BLaER1 treated with 17β-estradiol and CSF1 and Interleukin-3, amounts not matched to agents 10 nM and 100 nM (cell line): ENCODE data around the gene IRF9.
A peak's percentile ranks its signal among the peaks of the same experiment; 100 is the strongest.

ENCODE experiments used
- H3K27ac ChIP-seq, 11 experiments: shearing (Covaris generic); formaldehyde crosslinking; 2 replicates each; pipeline ENCODE4 v1.8.1; 2022
- H3K27me3 ChIP-seq, 11 experiments: shearing (Covaris generic); formaldehyde crosslinking; 2 replicates each; pipeline ENCODE4 v1.8.1; 2022
- H3K36me3 ChIP-seq, 11 experiments: shearing (Covaris generic); formaldehyde crosslinking; 2 replicates each; pipeline ENCODE4 v1.8.1; 2022
- H3K4me1 ChIP-seq, 10 experiments: shearing (Covaris generic); formaldehyde crosslinking; 2 replicates each; pipeline ENCODE4 v1.8.1; 2022
- H3K4me2 ChIP-seq, 11 experiments: shearing (Covaris generic); formaldehyde crosslinking; 2 replicates each; pipeline ENCODE4 v1.8.1; 2022
- H3K4me3 ChIP-seq, 10 experiments: shearing (Covaris generic); formaldehyde crosslinking; 2 replicates each; pipeline ENCODE4 v1.8.1; 2022
- H3K9ac ChIP-seq, 11 experiments: shearing (Covaris generic); formaldehyde crosslinking; 2 replicates each; pipeline ENCODE4 v1.8.1; 2022
- H3K9me3 ChIP-seq, 11 experiments: shearing (Covaris generic); formaldehyde crosslinking; replicated peaks in 1 of 11; 2 replicates each; pipeline ENCODE4 v1.8.1; 2022
- H4K20me1 ChIP-seq, 11 experiments: shearing (Covaris generic); formaldehyde crosslinking; 2 replicates each; pipeline ENCODE4 v1.8.1; 2022
- Cebpa-rat ChIP-seq, 11 experiments: shearing (Covaris generic); IDR thresholded peaks; 2 replicates each; pipeline ENCODE4 v1.8.1; 2022

The IRF9 gene

DNA sequence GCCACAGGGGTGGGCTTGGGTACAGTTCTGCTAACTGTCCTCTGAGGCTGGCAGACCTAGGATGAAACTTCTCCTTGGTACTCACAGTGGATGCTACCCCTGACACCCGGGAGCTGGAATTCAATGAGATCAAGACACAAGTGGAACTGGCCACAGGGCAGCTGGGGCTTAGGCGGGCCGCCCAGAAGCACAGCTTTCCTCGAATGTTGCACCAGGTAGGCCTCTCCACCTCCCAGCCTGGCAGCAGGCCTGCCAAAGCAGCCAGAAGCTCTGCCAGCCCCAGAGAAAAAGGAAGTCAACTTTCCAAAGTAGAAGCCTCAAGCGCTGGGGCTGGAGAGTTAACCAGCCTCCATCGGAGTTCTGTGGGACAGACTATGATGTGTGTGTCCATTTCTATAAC, 43.9 kb upstream of the IRF9 start:
- no peak overlapping the region for H3K27ac ChIP-seq
- H3K4me3 ChIP-seq, result no peak overlapping the region
- H3K4me1 ChIP-seq, result peaks cover 14 to 27% (median 24%) of the 10 kb centered on the region in 10 experiments
- no peak for TF ChIP-seq Cebpa-rat (IDR thresholded peaks at IDR 0.05)
- H3K4me2 ChIP-seq, result peak overlapping the region in 7 of 11 experiments; percentile 6 to 99 (median 97); a peak in 7 of 22 replicates
- H3K27me3 ChIP-seq, result no peaks in the 10 kb centered on the region
- no peaks in the 10 kb centered on the region for H3K9me3 ChIP-seq
- peak overlapping the region in 3 of 11 experiments; percentile 20 to 96 (median 85); a peak in 2 of 22 replicates for H3K9ac ChIP-seq
- peaks cover 54 to 61% (median 56%) of the 10 kb centered on the region in 11 experiments for H3K36me3 ChIP-seq
- H4K20me1 ChIP-seq, result peaks cover 0 to 8% (median 0%) of the 10 kb centered on the region in 11 experiments; a peak in 3 of 22 replicates

DNA sequence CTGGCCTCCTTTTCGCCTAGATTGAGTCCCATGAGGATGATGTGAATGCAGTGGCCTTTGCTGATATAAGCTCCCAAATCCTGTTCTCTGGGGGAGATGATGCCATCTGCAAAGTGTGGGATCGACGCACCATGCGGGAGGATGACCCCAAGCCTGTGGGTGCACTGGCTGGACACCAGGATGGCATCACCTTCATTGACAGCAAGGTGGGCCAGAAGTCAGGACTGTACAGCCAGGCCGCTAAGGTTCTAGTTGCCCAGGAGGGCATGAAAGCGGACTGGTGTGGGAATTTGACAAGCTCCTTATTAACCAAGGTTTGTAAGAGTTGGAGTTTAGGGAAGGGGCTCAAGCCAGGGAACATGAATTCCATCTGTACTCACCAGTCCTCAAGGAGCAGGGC, 41.4 kb upstream of the IRF9 start:
- no peak overlapping the region for H3K9ac ChIP-seq
- no peak overlapping the region for H3K4me3 ChIP-seq
- H3K4me2 ChIP-seq, result no peak overlapping the region
- TF ChIP-seq Cebpa-rat (IDR thresholded peaks at IDR 0.05), result no peak
- H3K27me3 ChIP-seq, result no peaks in the 10 kb centered on the region
- H3K36me3 ChIP-seq, result peaks cover 76 to 86% (median 81%) of the 10 kb centered on the region in 11 experiments
- H4K20me1 ChIP-seq, result peaks cover 0 to 8% (median 0%) of the 10 kb centered on the region in 11 experiments; a peak in 3 of 22 replicates
- no peak overlapping the region for H3K27ac ChIP-seq
- no peaks in the 10 kb centered on the region for H3K9me3 ChIP-seq
- peaks cover 14 to 22% (median 20%) of the 10 kb centered on the region in 10 experiments for H3K4me1 ChIP-seq

DNA sequence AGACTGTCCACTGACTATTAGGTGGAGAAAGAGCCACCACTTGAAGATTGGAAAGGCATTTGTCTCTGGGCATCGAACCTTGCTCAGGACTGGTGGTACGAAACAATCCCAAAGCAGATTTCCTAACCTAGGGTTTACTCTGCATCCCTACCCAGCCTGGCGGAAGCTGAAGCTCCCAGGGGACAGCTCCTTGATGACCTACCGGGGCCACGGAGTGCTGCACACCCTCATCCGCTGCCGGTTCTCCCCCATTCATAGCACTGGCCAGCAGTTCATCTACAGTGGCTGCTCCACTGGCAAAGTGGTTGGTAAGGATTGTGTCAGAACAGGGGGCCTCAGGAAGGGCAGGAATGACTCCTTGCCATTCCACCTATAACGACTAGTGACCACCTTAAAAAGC, 39.9 kb upstream of the IRF9 start:
- peaks cover 0 to 6% (median 0%) of the 10 kb centered on the region in 11 experiments; a peak in 3 of 22 replicates for H4K20me1 ChIP-seq
- no peak overlapping the region; a peak in 1 of 22 replicates for H3K9ac ChIP-seq
- peaks cover 76 to 89% (median 83%) of the 10 kb centered on the region in 11 experiments for H3K36me3 ChIP-seq
- no peak for TF ChIP-seq Cebpa-rat (IDR thresholded peaks at IDR 0.05)
- peaks cover 10 to 19% (median 16%) of the 10 kb centered on the region in 10 experiments for H3K4me1 ChIP-seq
- H3K4me2 ChIP-seq, result no peak overlapping the region
- H3K9me3 ChIP-seq, result no peaks in the 10 kb centered on the region
- H3K4me3 ChIP-seq, result no peak overlapping the region
- no peak overlapping the region for H3K27ac ChIP-seq
- no peaks in the 10 kb centered on the region for H3K27me3 ChIP-seq

DNA sequence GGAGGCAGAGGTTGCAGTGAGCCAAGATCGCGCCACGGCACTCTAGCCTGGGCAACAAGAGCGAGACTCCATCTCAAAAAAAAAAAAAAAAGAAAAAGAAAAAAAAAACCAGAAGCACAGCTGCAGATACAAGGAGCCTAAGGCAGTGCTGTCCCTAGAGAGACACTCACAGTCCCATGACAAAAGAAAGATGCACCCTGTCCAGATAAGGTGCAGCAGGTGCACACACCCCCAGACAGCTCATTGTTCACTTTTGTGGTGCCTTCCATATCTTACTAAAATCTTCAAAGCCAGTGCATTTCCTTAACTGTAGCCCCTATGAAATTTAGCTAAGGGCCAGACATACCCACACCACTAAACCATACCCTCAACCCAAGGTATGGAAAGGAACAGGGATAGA, 38.6 kb upstream of the IRF9 start:
- Histone ChIP-seq H3K9me3 (no peaks in the 10 kb centered on the region), H3K27ac (no peak overlapping the region), H3K4me1 (peaks cover 2 to 19% (median 13%) of the 10 kb centered on the region in 10 experiments; a peak in 17 of 20 replicates), H3K9ac (no peak overlapping the region), H3K27me3 (no peaks in the 10 kb centered on the region), H3K4me2 (no peak overlapping the region), H3K4me3 (no peak overlapping the region), H3K36me3 (peaks cover 65 to 78% (median 75%) of the 10 kb centered on the region in 11 experiments), H4K20me1 (no peaks in the 10 kb centered on the region; a peak in 1 of 22 replicates)
- TF ChIP-seq Cebpa-rat (IDR thresholded peaks at IDR 0.05), result no peak

DNA sequence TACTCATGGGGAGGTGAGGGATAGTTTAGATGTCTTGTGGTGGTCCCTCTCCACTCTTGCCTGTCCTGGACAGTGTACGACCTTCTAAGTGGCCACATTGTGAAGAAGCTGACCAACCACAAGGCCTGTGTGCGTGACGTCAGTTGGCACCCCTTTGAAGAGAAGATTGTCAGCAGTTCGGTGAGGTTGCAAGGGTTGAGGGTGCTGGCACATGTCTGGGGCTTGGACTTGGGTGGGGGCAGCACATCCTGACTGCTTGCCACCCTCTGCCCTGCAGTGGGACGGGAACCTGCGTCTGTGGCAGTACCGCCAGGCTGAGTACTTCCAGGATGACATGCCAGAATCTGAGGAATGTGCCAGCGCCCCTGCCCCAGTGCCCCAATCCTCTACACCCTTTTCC, 38.2 kb upstream of the IRF9 start:
- no peak for TF ChIP-seq Cebpa-rat (IDR thresholded peaks at IDR 0.05)
- Histone ChIP-seq H3K4me1 (peaks cover 0 to 24% (median 18%) of the 10 kb centered on the region in 10 experiments; a peak in 14 of 20 replicates), H3K27me3 (no peaks in the 10 kb centered on the region), H3K9me3 (no peaks in the 10 kb centered on the region), H3K9ac (no peak overlapping the region), H4K20me1 (no peaks in the 10 kb centered on the region), H3K4me3 (no peak overlapping the region), H3K27ac (no peak overlapping the region), H3K36me3 (peaks cover 60 to 73% (median 70%) of the 10 kb centered on the region in 11 experiments), H3K4me2 (no peak overlapping the region)

DNA sequence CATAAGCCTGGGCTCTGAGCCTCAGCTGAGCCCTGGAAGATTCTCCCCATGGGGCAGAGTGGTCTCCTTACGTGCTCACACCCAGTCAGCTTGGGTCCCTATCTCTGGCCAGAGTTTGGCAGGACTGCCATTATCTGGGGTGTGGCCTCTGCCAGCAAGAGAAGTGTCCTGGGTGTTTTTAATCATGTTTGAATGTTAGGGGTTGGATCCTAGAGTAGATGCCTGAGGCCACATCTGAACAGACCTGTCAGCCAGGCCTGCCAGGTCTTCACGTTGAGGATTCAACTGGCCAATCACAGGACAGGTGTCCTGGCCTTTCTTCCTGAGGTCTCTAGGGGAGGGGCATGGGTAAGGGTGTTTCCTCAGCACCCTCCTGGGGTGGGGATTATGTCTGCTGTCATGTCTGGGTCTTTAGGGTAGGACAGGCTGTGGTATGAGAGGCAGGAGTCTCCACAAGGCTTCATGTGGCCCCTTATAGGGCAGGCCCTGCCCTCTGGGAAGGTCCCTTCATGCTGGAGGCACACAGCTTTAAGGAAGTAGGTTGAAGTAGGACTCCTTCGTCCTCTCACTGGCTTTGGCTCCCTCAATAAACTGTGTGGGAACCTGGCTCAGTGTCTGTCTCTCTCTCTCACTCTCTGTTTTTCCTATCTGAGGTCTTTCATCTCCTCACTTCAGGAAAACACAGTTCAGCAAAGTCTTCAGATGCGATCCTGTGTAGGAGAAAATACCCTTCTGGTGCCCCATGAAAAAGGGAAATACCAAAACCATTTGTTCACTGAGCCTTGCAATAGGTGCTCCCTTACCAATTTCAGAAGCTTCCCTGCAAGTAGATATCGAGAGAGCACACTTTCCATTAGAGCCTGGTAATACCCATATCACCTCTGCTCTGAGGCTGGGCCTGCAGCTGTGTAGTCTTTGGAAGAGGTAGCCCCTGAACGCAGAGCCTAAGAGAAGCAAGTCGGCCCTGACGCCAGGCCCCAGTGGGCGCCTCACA, 37.3 kb upstream of the IRF9 start:
- H4K20me1 ChIP-seq, result no peaks in the 10 kb centered on the region
- no peak for TF ChIP-seq Cebpa-rat (IDR thresholded peaks at IDR 0.05)
- H3K9me3 ChIP-seq, result no peaks in the 10 kb centered on the region
- peaks cover 52 to 65% (median 62%) of the 10 kb centered on the region in 11 experiments for H3K36me3 ChIP-seq
- no peak overlapping the region; a peak in 1 of 22 replicates for H3K9ac ChIP-seq
- no peaks in the 10 kb centered on the region for H3K27me3 ChIP-seq
- H3K4me2 ChIP-seq, result no peak overlapping the region
- peaks cover 0 to 31% (median 22%) of the 10 kb centered on the region in 10 experiments; a peak in 14 of 20 replicates for H3K4me1 ChIP-seq
- no peak overlapping the region for H3K4me3 ChIP-seq
- H3K27ac ChIP-seq, result no peak overlapping the region

DNA sequence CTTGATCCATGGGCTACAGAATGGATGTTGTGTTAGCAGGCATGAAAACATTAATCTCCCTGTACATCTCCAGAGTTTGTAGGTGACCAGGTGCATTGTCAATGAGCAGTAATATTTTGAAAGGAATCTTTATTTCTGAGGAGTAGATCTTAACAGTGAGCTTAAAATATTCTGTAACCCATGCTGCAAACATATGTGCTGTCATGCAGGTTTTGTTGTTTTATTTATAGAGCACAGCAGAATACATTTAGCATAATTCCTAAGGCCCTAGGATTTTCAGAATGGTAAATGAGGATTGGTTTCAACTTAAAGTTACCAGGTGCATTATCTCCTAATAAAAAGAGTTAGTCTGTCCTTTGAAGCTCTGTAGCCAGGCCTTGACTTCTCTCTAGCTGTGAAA, 34.1 kb upstream of the IRF9 start:
- peaks cover 20 to 32% (median 30%) of the 10 kb centered on the region in 11 experiments for H3K36me3 ChIP-seq
- peaks cover 8 to 40% (median 29%) of the 10 kb centered on the region in 10 experiments; a peak in 18 of 20 replicates for H3K4me1 ChIP-seq
- H3K27ac ChIP-seq, result no peak overlapping the region
- no peak overlapping the region for H3K9ac ChIP-seq
- no peaks in the 10 kb centered on the region for H3K27me3 ChIP-seq
- H3K9me3 ChIP-seq, result no peaks in the 10 kb centered on the region
- peak overlapping the region in 6 of 11 experiments; percentile 16 to 62 (median 52); a peak in 10 of 22 replicates for H3K4me2 ChIP-seq
- no peak for TF ChIP-seq Cebpa-rat (IDR thresholded peaks at IDR 0.05)
- H3K4me3 ChIP-seq, result no peak overlapping the region
- no peaks in the 10 kb centered on the region; a peak in 1 of 22 replicates for H4K20me1 ChIP-seq

DNA sequence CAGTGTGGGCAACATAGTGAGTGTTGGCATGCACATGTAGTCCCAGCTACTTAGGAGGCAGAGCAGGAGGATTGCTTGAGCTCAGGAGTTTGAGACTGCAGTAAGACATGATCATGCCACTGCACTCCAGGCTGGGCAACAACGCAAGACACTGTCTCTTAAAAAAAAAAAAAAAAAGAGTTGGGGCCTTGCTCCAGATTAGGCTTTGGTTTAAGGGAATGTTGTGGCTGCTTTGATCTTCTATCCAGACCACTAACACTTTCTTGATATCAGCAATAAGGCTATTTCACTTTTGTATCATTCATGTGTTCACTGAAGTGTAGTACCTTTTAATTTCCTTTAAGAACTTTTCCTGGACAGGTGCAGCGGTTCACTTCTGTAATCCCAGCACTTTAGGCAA, 33.4 kb upstream of the IRF9 start:
- Histone ChIP-seq H4K20me1 (no peaks in the 10 kb centered on the region; a peak in 1 of 22 replicates), H3K27me3 (no peaks in the 10 kb centered on the region), H3K4me1 (peaks cover 8 to 40% (median 29%) of the 10 kb centered on the region in 10 experiments; a peak in 18 of 20 replicates), H3K4me3 (no peak overlapping the region), H3K27ac (no peak overlapping the region), H3K4me2 (peak overlapping the region in 8 of 11 experiments; percentile 16 to 62 (median 50); a peak in 15 of 22 replicates), H3K9ac (peak overlapping the region in 1 of 11 experiments; percentile 36; a peak in 1 of 22 replicates), H3K9me3 (no peaks in the 10 kb centered on the region), H3K36me3 (peaks cover 12 to 25% (median 22%) of the 10 kb centered on the region in 11 experiments)
- no peak for TF ChIP-seq Cebpa-rat (IDR thresholded peaks at IDR 0.05)

DNA sequence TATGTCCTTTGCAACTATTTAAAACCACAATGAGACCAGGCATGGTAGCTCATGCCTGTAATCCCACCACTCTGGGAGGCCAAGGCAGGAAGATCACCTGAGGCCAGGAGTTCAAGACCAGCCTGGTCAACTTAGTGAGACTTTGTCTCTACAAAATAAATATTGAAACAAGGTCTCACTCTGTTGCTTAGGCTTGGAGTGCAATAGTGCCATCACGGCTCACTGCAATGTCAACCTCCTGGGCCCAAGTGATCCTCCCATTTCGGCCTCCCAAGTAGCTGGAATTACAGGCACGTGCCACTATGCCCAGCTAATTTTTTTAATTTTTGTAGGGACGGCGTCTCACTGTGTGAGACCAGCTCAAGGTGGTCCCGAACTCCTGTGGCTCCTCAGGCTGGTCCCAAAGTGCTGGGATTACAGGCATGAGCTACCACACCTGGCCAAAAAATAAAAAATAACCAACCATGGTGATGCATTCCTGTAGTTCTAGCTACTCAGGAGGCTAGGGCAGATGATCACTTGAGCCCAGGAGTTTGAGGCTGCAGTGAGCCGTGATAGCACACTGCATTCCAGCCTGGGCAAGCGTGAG, 31.6 kb upstream of the IRF9 start:
- no peak overlapping the region for H3K27ac ChIP-seq
- no peak overlapping the region for H3K9ac ChIP-seq
- H4K20me1 ChIP-seq, result no peaks in the 10 kb centered on the region; a peak in 1 of 22 replicates
- no peaks in the 10 kb centered on the region for H3K9me3 ChIP-seq
- H3K27me3 ChIP-seq, result no peaks in the 10 kb centered on the region
- H3K4me1 ChIP-seq, result peaks cover 8 to 40% (median 29%) of the 10 kb centered on the region in 10 experiments; a peak in 18 of 20 replicates
- no peak for TF ChIP-seq Cebpa-rat (IDR thresholded peaks at IDR 0.05)
- no peak overlapping the region for H3K4me3 ChIP-seq
- H3K4me2 ChIP-seq, result no peak overlapping the region
- H3K36me3 ChIP-seq, result peaks cover 0 to 7% (median 4%) of the 10 kb centered on the region in 11 experiments; a peak in 12 of 22 replicates
